ENCODE results near the gene FOXK2.

Gene FOXK2

GRCh38 chr17:82494236-82495055 lies 25.1 kb upstream of the FOXK2 start:
- H3K27ac ChIP-seq, result peak overlapping the region; percentile 4 to 78
- peak overlapping the region; percentile 11 for H3K4me3 ChIP-seq
- DNase-seq (ENCODE audit: low spot score), result peak; percentile 94
- TF ChIP-seq CTCF (IDR thresholded peaks at IDR 0.05), result peak; percentile 72

- peak overlapping the region; percentile 61 to 95 for H3K27ac ChIP-seq
- no peak for DNase-seq (ENCODE audit: low spot score)
- no peak overlapping the region for H3K4me3 ChIP-seq
- no peak for TF ChIP-seq CTCF (IDR thresholded peaks at IDR 0.05)
These were observed 23.5 kb upstream of the FOXK2 start for GRCh38 chr17:82495844-82496528.

GRCh38 chr17:82496529-82497434 lies 22.8 kb upstream of the FOXK2 start:
- peak overlapping the region; percentile 61 to 95 for H3K27ac ChIP-seq
- H3K4me3 ChIP-seq, result peak overlapping the region; percentile 89
- TF ChIP-seq CTCF (IDR thresholded peaks at IDR 0.05), result no peak
- peak; percentile 98 for DNase-seq (ENCODE audit: low spot score)

- peak overlapping the region; percentile 89 for H3K4me3 ChIP-seq
- no peak for TF ChIP-seq CTCF (IDR thresholded peaks at IDR 0.05)
- peak overlapping the region; percentile 61 to 95 for H3K27ac ChIP-seq
- DNase-seq (ENCODE audit: low spot score), result no peak
These were observed 21.8 kb upstream of the FOXK2 start for GRCh38 chr17:82497483-82498405.

- peak; percentile 59 for DNase-seq (ENCODE audit: low spot score)
- no peak overlapping the region for H3K4me3 ChIP-seq
- no peak overlapping the region for H3K27ac ChIP-seq
- no peak for TF ChIP-seq CTCF (IDR thresholded peaks at IDR 0.05)
These were observed 17.3 kb upstream of the FOXK2 start for GRCh38 chr17:82502207-82502606.
